Measurements from ENCODE around the gene MADCAM1.

- no peak for TF ChIP-seq CTCF (IDR thresholded peaks at IDR 0.05)
- no peak for TF ChIP-seq EZH2 (IDR thresholded peaks at IDR 0.05)
Measured at GRCh38 chr19:507286-508203, 11.3 kb downstream of the MADCAM1 start, which contains the start of gene TPGS1.

All from neural progenitor cell (in vitro differentiated cells).